DOHH2 (cell line): ENCODE measurements around the gene NPDC1.

Source experiments
- CTCF ChIP-seq: fragments of 200-600 bp; sonication (generic); IDR thresholded peaks from one replicate; pipeline ENCODE4 v1.5.1; 2014; ENCODE audit warnings: antibody characterized with exemption, mild to moderate bottlenecking, low read depth, low read length; ENCODE audit not compliant: poor library complexity, severe bottlenecking
- EZH2phosphoT487 ChIP-seq: fragments of 200-600 bp; sonication (generic); IDR thresholded peaks from 2 replicates; pipeline ENCODE4 v1.6.1; 2017; ENCODE audit warnings: borderline replicate concordance, mild to moderate bottlenecking, antibody characterized with exemption, low read length, moderate library complexity, mixed read lengths

DNA sequence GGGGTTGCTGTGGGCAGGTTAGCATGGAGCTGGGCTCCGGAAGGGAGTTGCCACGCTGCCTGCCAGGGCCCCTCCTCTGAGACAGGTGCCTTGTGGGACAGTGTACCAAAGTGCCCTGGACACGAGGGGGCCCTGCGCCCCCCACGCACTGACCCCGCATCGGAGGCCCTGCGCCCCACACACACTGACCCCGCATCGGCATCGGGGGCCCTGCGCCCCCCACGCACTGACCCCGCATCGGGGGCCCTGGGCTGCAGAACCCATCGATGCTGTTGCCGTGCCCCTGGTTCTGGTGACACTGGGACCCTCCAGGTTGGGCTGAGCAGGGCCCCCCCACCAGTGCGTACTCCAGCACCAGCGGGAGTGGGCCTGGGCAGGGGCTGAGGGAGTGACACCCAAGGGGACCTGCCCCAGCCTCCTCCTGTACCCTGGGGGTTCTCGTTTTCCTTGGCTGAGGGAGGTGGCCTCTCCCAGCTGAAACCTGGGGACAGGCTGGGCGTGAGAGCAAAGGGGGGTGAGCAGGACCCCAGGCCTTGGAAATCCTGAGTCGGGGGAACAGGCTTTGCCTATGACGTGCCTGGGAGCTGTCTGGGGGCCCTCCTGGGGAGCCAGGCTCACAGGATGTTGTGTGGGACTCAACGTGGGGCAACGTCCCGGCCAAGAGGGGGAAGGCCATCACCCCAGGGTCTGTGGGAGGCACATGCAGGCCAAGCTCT lies 17.5 kb upstream of the NPDC1 start:
- TF ChIP-seq CTCF (no peak), EZH2phosphoT487 (no peak)
